IPS-18c (cell line): ENCODE results near the gene MCM8.

Experiments
- H3K4me3 ChIP-seq: 2 replicates; pipeline ENCODE4 v1.7.0; 2013; ENCODE audit warnings: low read depth, mild to moderate bottlenecking, low read length, moderate library complexity; ENCODE audit not compliant: insufficient read depth
- H3K9me3 ChIP-seq: one replicate; pipeline ENCODE4 v1.6.1; 2013; ENCODE audit warnings: mild to moderate bottlenecking, low read length, moderate library complexity; ENCODE audit not compliant: control insufficient read depth, insufficient read depth

Gene MCM8

GRCh38 chr20:6048391-6048790, 97.9 kb downstream of the MCM8 start:
- H3K9me3 ChIP-seq: no peaks in the 10 kb centered on the region
- H3K4me3 ChIP-seq: no peak overlapping the region
